Measurements from ENCODE around the gene PRRT3. TPM values are rescaled to one million over a fixed set of nuclear protein-coding genes. Genes with fewer than 3 reads are reported as not detected.

Gene PRRT3
- total and polyA plus RNA-seq, 2 of the 4 experiments (the other 2 are of a cell fraction): 0.72 to 4.2 TPM

DNA sequence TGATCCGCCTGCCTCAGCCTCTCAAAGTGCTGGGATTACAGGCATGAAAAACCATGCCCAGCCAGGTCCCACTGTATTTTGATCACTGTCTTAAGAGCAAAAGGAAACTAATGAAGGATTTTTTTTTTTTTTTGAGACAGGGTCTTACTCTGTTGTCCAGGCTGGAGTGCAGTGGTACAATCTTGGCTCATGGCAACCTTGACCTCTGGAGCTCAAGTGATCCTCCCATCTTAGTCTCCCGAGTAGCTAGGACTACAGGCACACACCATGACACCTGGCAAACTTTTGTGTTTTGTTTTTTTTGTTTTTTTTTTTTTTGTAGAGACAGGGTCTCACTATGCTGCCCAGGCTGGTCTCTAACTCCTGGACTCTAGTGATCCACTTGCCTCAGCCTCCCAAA is 28.0 kb upstream of the PRRT3 start:
- H3K4me2 ChIP-seq (ENCODE audit: low read depth, low read length): no peak overlapping the region
- intact Hi-C loops (cut with micrococcal nuclease) (loop anchor here (10.0 kb wide), 2 partner anchors 135 to 165 kb away; partner anchors contain the start of genes BRK1 and VHL), dilution Hi-C loops (cut with HindIII; ENCODE audit: low sequenced_read_pairs, unreplicated experiment) (no loop called here), in situ Hi-C loops (cut with MboI; ENCODE audit: low sequenced_read_pairs) (no loop called here)
- no peak for DNase-seq
- H4K20me1 ChIP-seq (ENCODE audit: insufficient read depth, low read length): peaks cover 11% of the 10 kb centered on the region; the same call in 1 of the 2 replicates
- H3K56ac ChIP-seq (ENCODE audit: extremely low read depth, insufficient read depth, low read length): no peak overlapping the region
- H3K4me1 ChIP-seq (ENCODE audit: control insufficient read depth, insufficient read depth, low read length): peaks cover 7% of the 10 kb centered on the region
- no peak overlapping the region for H3K27ac ChIP-seq (ENCODE audit: insufficient read depth, low read length)
- ATAC-seq (ENCODE audit: low read depth): no peak
- H3K4me3 ChIP-seq (ENCODE audit: insufficient read depth, low read depth, low read length): no peak overlapping the region
- TF ChIP-seq, protein P1, sequence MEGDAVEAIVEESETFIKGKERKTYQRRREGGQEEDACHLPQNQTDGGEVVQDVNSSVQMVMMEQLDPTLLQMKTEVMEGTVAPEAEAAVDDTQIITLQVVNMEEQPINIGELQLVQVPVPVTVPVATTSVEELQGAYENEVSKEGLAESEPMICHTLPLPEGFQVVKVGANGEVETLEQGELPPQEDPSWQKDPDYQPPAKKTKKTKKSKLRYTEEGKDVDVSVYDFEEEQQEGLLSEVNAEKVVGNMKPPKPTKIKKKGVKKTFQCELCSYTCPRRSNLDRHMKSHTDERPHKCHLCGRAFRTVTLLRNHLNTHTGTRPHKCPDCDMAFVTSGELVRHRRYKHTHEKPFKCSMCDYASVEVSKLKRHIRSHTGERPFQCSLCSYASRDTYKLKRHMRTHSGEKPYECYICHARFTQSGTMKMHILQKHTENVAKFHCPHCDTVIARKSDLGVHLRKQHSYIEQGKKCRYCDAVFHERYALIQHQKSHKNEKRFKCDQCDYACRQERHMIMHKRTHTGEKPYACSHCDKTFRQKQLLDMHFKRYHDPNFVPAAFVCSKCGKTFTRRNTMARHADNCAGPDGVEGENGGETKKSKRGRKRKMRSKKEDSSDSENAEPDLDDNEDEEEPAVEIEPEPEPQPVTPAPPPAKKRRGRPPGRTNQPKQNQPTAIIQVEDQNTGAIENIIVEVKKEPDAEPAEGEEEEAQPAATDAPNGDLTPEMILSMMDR (conservative IDR thresholded peaks at IDR 0.05; ENCODE audit: low read depth, low read length): no peak
- TF ChIP-seq CHD1 (IDR thresholded peaks at IDR 0.05; ENCODE audit: low read depth, low read length): no peak
- no peak for TF ChIP-seq BHLHE40 (IDR thresholded peaks at IDR 0.05; ENCODE audit: low read depth, low read length)
- no peak for TF ChIP-seq MAZ (IDR thresholded peaks at IDR 0.05; ENCODE audit: borderline replicate concordance, low read depth, low read length)
- TF ChIP-seq SMC3 (IDR thresholded peaks at IDR 0.05; ENCODE audit: low read depth, low read length): no peak
- TF ChIP-seq RCOR1 (IDR thresholded peaks at IDR 0.05; ENCODE audit: insufficient replicate concordance, low read length): no peak
- no peak for TF ChIP-seq CEBPB (IDR thresholded peaks at IDR 0.05; ENCODE audit: low read depth, low read length)
- TF ChIP-seq MAFK (IDR thresholded peaks at IDR 0.05; ENCODE audit: low read depth, low read length): no peak
- no peak overlapping the region for H2BK20ac ChIP-seq (ENCODE audit: low read depth, low read length)
- H3K79me1 ChIP-seq (ENCODE audit: low read depth in 1 of 2, low read length in 2 of 2): peaks cover 10 to 49% of the 10 kb centered on the region in 2 experiments
- WGBS, 2 experiments (ENCODE audit: extremely low coverage in 2 of 2, insufficient read length in 1 of 2): no CpG with 5 or more reads among the region's 2 CpGs
- H3K9me1 ChIP-seq (ENCODE audit: insufficient read depth, low read length): peaks cover 5% of the 10 kb centered on the region; the same call in 1 of the 2 replicates
- no peak overlapping the region for H2AK5ac ChIP-seq (ENCODE audit: low read depth, low read length)
- CTCF ChIA-PET: interaction anchor here (0.6 kb wide), 1 partner anchor 523 kb away, joined by 5 read pairs; no protein-coding TSS in a partner anchor
- no peak overlapping the region for H3K14ac ChIP-seq (replicated peaks; ENCODE audit: low read depth, low read length)
- no peak overlapping the region for H4K91ac ChIP-seq (ENCODE audit: insufficient read depth, low read depth, low read length)
- no peak overlapping the region for H2BK15ac ChIP-seq (ENCODE audit: low read depth, low read length)
- peaks cover 16% of the 10 kb centered on the region for H3K36me3 ChIP-seq (ENCODE audit: control insufficient read depth, insufficient read depth, low read length)
- no peak overlapping the region for H2BK120ac ChIP-seq (ENCODE audit: low read depth, low read length)
- no peaks in the 10 kb centered on the region for H3K9me3 ChIP-seq (ENCODE audit: control insufficient read depth, insufficient read depth, low read length)
- H3K27me3 ChIP-seq (ENCODE audit: control insufficient read depth, insufficient read depth, low read length): no peaks in the 10 kb centered on the region
- H3K9ac ChIP-seq (ENCODE audit: low read depth, low read length): no peak overlapping the region
- H3K18ac ChIP-seq (ENCODE audit: low read depth, low read length): no peak overlapping the region
- H2AK9ac ChIP-seq (replicated peaks; ENCODE audit: low read depth, low read length, poor library complexity): no peak overlapping the region
- POLR2A ChIA-PET (ENCODE audit: unreplicated experiment): interaction anchor here (0.6 kb wide), 1 partner anchor 86 kb away, joined by 6 read pairs; no protein-coding TSS in a partner anchor
- no peak overlapping the region for H4K5ac ChIP-seq (ENCODE audit: low read depth, low read length)
- no peak overlapping the region for H4K8ac ChIP-seq (ENCODE audit: low read depth in 2 of 2, low read length in 2 of 2)
- H3K4ac ChIP-seq (ENCODE audit: low read depth, low read length): no peak overlapping the region
- no peak overlapping the region for H2BK5ac ChIP-seq (ENCODE audit: low read depth, low read length, poor library complexity, severe bottlenecking)
- BruUV-seq (replicated peaks): no TSS peak
- H2AFZ ChIP-seq (replicated peaks; ENCODE audit: low read length, poor library complexity): no peak overlapping the region
- H3K23ac ChIP-seq (ENCODE audit: low read depth, low read length): no peak overlapping the region
